WTC11 (cell line): ENCODE results near the gene PROM2. TPM values are rescaled to one million over a fixed set of nuclear protein-coding genes. Genes with fewer than 3 reads are reported as not detected.

Experiments
- ATAC-seq: fragments of 200-7000 bp; cut with Tn5 transposase; 2 replicates; pipeline ENCODE4 v1.10.0; 2021; ENCODE audit warnings: mild to moderate bottlenecking, moderate library complexity
- CTCF ChIA-PET: fragments of 300-600 bp; sonication (Branson Sonifier 250); formaldehyde crosslinking; loops from one replicate; lab custom pipeline; 2021; ENCODE audit warnings: antibody characterized with exemption; lab: Charles Lee
- POLR2A ChIA-PET: fragments of 350-600 bp; sonication (Branson Sonifier 250); formaldehyde crosslinking; loops from one replicate; lab custom pipeline; 2021; ENCODE audit warnings: antibody characterized with exemption; lab: Charles Lee
- DNase-seq: peaks from one replicate; pipeline ENCODE4 v3.0.0; 2021; ENCODE audit warnings: low spot score
- H3K27ac Mint-ChIP-seq: 2 replicates; pipeline ENCODE4 v1.8.0; 2021; ENCODE audit warnings: mixed read lengths
- H3K27me3 Mint-ChIP-seq: 2 replicates; pipeline ENCODE4 v1.8.0; 2021; ENCODE audit warnings: low read depth, mild to moderate bottlenecking, moderate library complexity, mixed read lengths
- H3K36me3 Mint-ChIP-seq: 2 replicates; pipeline ENCODE4 v1.8.0; 2021; ENCODE audit warnings: mixed read lengths
- H3K4me1 Mint-ChIP-seq: 2 replicates; pipeline ENCODE4 v1.8.0; 2022; ENCODE audit warnings: mixed read lengths
- H3K4me3 Mint-ChIP-seq: 2 replicates; pipeline ENCODE4 v1.8.0; 2021; ENCODE audit warnings: mild to moderate bottlenecking, moderate library complexity, mixed read lengths
- H3K9me3 Mint-ChIP-seq: 2 replicates; pipeline ENCODE4 v1.8.0; 2021; ENCODE audit warnings: mixed read lengths
- AFF4 ChIP-seq: sonication (generic); formaldehyde crosslinking; IDR thresholded peaks from 2 replicates; pipeline ENCODE4 v1.8.1; 2023; ENCODE audit warnings: mild to moderate bottlenecking, missing genetic modification reagents, borderline replicate concordance
- ARID4B ChIP-seq: sonication (generic); formaldehyde crosslinking; IDR thresholded peaks from 2 replicates; pipeline ENCODE4 v1.8.0; 2023; ENCODE audit warnings: missing genetic modification reagents, mild to moderate bottlenecking, borderline replicate concordance
- ATF1 ChIP-seq: sonication (generic); formaldehyde crosslinking; IDR thresholded peaks from 2 replicates; pipeline ENCODE4 v1.8.1; 2023; ENCODE audit warnings: mild to moderate bottlenecking, moderate library complexity, missing genetic modification reagents
- CREM ChIP-seq: sonication (generic); formaldehyde crosslinking; IDR thresholded peaks from 2 replicates; pipeline ENCODE4 v1.8.1; 2022; ENCODE audit warnings: mild to moderate bottlenecking, missing genetic modification reagents, moderate library complexity
- ELF4 ChIP-seq: sonication (generic); formaldehyde crosslinking; IDR thresholded peaks from 2 replicates; pipeline ENCODE4 v1.8.1; 2022; ENCODE audit warnings: low read depth, mild to moderate bottlenecking, moderate library complexity, missing genetic modification reagents
- FOXP1 ChIP-seq: sonication (generic); formaldehyde crosslinking; IDR thresholded peaks from 2 replicates; pipeline ENCODE4 v1.8.0; 2022; ENCODE audit warnings: missing genetic modification reagents, mild to moderate bottlenecking, moderate library complexity, borderline replicate concordance
- HMGA2 ChIP-seq: fragments of 250-450 bp; sonication (Bioruptor Pico); IDR thresholded peaks from 2 replicates; pipeline ENCODE4 v1.4.0; 2021; ENCODE audit warnings: mild to moderate bottlenecking, moderate library complexity
- JAZF1 ChIP-seq: fragments of 250-450 bp; sonication (Bioruptor Pico); IDR thresholded peaks from 2 replicates; pipeline ENCODE4 v1.9.0; 2021; ENCODE audit warnings: moderate library complexity, mild to moderate bottlenecking, inconsistent platforms
- JUN ChIP-seq: sonication (generic); formaldehyde crosslinking; IDR thresholded peaks from 2 replicates; pipeline ENCODE4 v1.8.0; 2023; ENCODE audit warnings: mild to moderate bottlenecking, missing genetic modification reagents
- NFATC4 ChIP-seq: fragments of 250-450 bp; sonication (Bioruptor Pico); IDR thresholded peaks from 2 replicates; pipeline ENCODE4 v1.9.0; 2021; ENCODE audit warnings: mild to moderate bottlenecking
- NFE2L1 ChIP-seq: sonication (generic); formaldehyde crosslinking; IDR thresholded peaks from 2 replicates; pipeline ENCODE4 v1.8.1; 2023; ENCODE audit warnings: missing genetic modification reagents
- RELA ChIP-seq: sonication (generic); formaldehyde crosslinking; IDR thresholded peaks from 2 replicates; pipeline ENCODE4 v1.8.1; 2022; ENCODE audit warnings: missing genetic modification reagents, mild to moderate bottlenecking, borderline replicate concordance
- SP1 ChIP-seq: sonication (generic); formaldehyde crosslinking; conservative IDR thresholded peaks from 2 replicates; pipeline ENCODE4 v1.8.1; 2022; ENCODE audit warnings: missing genetic modification reagents
- ZMAT4 ChIP-seq: fragments of 250-450 bp; sonication (Bioruptor Pico); IDR thresholded peaks from 2 replicates; pipeline ENCODE4 v1.9.0; 2021; ENCODE audit warnings: mild to moderate bottlenecking
- ZNF263 ChIP-seq: sonication (generic); formaldehyde crosslinking; IDR thresholded peaks from 2 replicates; pipeline ENCODE4 v1.8.1; 2022; ENCODE audit warnings: low read depth, mild to moderate bottlenecking, moderate library complexity, missing genetic modification reagents
- ZNF423 ChIP-seq: fragments of 250-450 bp; sonication (Bioruptor Pico); IDR thresholded peaks from 2 replicates; pipeline ENCODE4 v2.1.2; 2022; ENCODE audit warnings: mild to moderate bottlenecking, moderate library complexity
- ZNF671 ChIP-seq: fragments of 250-450 bp; sonication (Bioruptor Pico); IDR thresholded peaks from 2 replicates; pipeline ENCODE4 v1.8.0; 2021; ENCODE audit warnings: mild to moderate bottlenecking
- total RNA-seq: library from RNA; stranded (reverse); gene quantifications from 3 replicates; pipeline ENCODE4 v1.2.3, GENCODE V29; 2021
- TF ChIP-seq, protein P1 (sequence below): sonication (generic); formaldehyde crosslinking; IDR thresholded peaks from 2 replicates; pipeline ENCODE4 v1.8.0; 2022; ENCODE audit warnings: mild to moderate bottlenecking, missing genetic modification reagents
- TF ChIP-seq, protein P2 (sequence below): sonication (generic); formaldehyde crosslinking; IDR thresholded peaks from 2 replicates; pipeline ENCODE4 v1.8.1; 2022; ENCODE audit warnings: mild to moderate bottlenecking, moderate library complexity, missing genetic modification reagents

The PROM2 gene
- total RNA-seq, 1 experiment from 2014 or later, result 8.3 TPM

DNA sequence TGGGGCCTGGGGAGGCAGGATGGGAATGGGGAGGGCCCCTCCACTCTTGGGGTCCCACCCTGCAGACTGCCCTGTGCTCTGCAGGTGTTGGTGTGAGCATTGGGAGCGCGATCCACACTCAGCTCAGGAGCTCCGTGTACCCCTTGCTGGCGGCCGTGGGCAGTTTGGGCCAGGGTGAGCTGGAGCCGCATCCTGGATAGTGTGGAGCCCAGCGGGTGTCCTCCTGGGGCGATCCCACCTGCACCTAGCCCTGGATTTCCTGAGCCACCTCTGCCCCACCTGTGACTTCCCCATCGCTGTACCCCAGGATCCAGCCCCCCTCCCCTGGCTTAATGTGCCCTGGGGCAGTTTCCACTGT, 2.6 kb downstream of the PROM2 start:
- H3K27me3 Mint-ChIP-seq, result no peaks in the 10 kb centered on the region
- ATAC-seq, result no peak
- H3K9me3 Mint-ChIP-seq, result no peaks in the 10 kb centered on the region
- ChIA-PET POLR2A (interaction anchor here (1.2 kb wide), 1 partner anchor 16 kb away, joined by 3 read pairs; no protein-coding TSS in a partner anchor), CTCF (interaction anchor here (0.9 to 5.6 kb wide), 11 partner anchors 10 to 112 kb away, joined by 3 to 60 read pairs (median 8); no protein-coding TSS in a partner anchor)
- no peaks in the 10 kb centered on the region for H3K36me3 Mint-ChIP-seq
- TF ChIP-seq ZNF263 (no peak), ARID4B (CRISPR knock-in tag) (no peak), ELF4 (CRISPR knock-in tag) (no peak), SP1 (CRISPR knock-in tag) (no peak), NFE2L1 (CRISPR knock-in tag) (no peak), FOXP1 (CRISPR knock-in tag) (no peak)
- TF ChIP-seq, protein P1, sequence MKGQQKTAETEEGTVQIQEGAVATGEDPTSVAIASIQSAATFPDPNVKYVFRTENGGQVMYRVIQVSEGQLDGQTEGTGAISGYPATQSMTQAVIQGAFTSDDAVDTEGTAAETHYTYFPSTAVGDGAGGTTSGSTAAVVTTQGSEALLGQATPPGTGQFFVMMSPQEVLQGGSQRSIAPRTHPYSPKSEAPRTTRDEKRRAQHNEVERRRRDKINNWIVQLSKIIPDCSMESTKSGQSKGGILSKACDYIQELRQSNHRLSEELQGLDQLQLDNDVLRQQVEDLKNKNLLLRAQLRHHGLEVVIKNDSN, result no peak
- TF ChIP-seq, all 79 proteins: peak for 0
- Mint-ChIP-seq H3K4me3 (no peak overlapping the region), H3K4me1 (peaks cover 37% of the 10 kb centered on the region), H3K27ac (no peak overlapping the region)
- no peak for DNase-seq

- ATAC-seq (peak; percentile 62), DNase-seq (peak; percentile 65)
- peaks cover 37% of the 10 kb centered on the region for H3K4me1 Mint-ChIP-seq
- no peaks in the 10 kb centered on the region for H3K27me3 Mint-ChIP-seq
- no peaks in the 10 kb centered on the region for H3K36me3 Mint-ChIP-seq
- TF ChIP-seq NFE2L1 (CRISPR knock-in tag) (no peak), CREM (no peak), ZNF263 (peak; percentile 40; the same call in 1 of the 2 replicates), JUN (CRISPR knock-in tag) (no peak)
- ChIA-PET CTCF (interaction anchor here (0.6 to 5.6 kb wide), 21 partner anchors 11 to 199 kb away, joined by 3 to 60 read pairs (median 5); no protein-coding TSS in a partner anchor), POLR2A (interaction anchor here (0.8 to 1.2 kb wide), 2 partner anchors 15 to 20 kb away, joined by 3 read pairs; partner anchors contain the start of gene KCNIP3)
- no peak overlapping the region for H3K27ac Mint-ChIP-seq
- H3K4me3 Mint-ChIP-seq, result no peak overlapping the region
- no peaks in the 10 kb centered on the region for H3K9me3 Mint-ChIP-seq
Measured at GRCh38 chr2:95277246-95277906, 3.1 kb downstream of the PROM2 start.

DNA sequence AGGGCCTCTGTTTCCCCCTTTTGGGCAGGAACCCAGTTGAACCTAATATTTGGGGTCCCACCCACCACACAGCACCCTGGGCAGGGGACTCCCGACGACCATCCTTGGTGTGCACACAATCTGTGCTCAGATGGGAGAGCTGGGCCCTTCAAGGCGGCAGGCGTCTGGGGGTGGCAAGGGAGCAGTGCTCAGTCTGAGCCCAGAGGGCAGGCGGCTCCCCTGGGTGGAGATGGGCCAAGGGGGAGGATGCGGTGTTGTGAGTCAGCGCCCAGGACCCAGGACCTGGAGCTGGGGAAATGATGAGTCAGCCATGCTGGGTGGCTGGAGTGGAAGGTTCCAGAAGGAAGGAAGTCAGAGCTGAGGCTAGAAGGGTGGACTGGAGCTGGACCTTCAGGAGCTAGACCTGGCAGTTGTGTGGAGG, 3.8 kb downstream of the PROM2 start:
- Mint-ChIP-seq H3K9me3 (no peaks in the 10 kb centered on the region), H3K27me3 (no peaks in the 10 kb centered on the region), H3K27ac (no peak overlapping the region), H3K36me3 (no peaks in the 10 kb centered on the region), H3K4me1 (peaks cover 37% of the 10 kb centered on the region), H3K4me3 (no peak overlapping the region)
- POLR2A ChIA-PET, result interaction anchor here (0.8 to 1.2 kb wide), 2 partner anchors 14 to 19 kb away, joined by 3 read pairs; partner anchors contain the start of gene KCNIP3
- ATAC-seq, result no peak
- no peak for DNase-seq
- CTCF ChIA-PET, result interaction anchor here (1.0 to 5.6 kb wide), 9 partner anchors 11 to 67 kb away, joined by 4 to 60 read pairs (median 9); no protein-coding TSS in a partner anchor
- TF ChIP-seq RELA (CRISPR knock-in tag), result no peak
- no peak for TF ChIP-seq FOXP1 (CRISPR knock-in tag)
- no peak for TF ChIP-seq JAZF1 (CRISPR knock-in tag)
- no peak for TF ChIP-seq NFATC4 (CRISPR knock-in tag)
- no peak for TF ChIP-seq ZNF263
- no peak for TF ChIP-seq ATF1
- TF ChIP-seq ZNF671 (CRISPR knock-in tag), result no peak
- no peak for TF ChIP-seq AFF4 (CRISPR knock-in tag)
- no peak for TF ChIP-seq ZMAT4 (CRISPR knock-in tag)
- TF ChIP-seq, protein P2, sequence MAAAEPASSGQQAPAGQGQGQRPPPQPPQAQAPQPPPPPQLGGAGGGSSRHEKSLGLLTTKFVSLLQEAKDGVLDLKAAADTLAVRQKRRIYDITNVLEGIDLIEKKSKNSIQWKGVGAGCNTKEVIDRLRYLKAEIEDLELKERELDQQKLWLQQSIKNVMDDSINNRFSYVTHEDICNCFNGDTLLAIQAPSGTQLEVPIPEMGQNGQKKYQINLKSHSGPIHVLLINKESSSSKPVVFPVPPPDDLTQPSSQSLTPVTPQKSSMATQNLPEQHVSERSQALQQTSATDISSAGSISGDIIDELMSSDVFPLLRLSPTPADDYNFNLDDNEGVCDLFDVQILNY (CRISPR knock-in tag), result no peak
- TF ChIP-seq NFE2L1 (CRISPR knock-in tag), result no peak
- no peak for TF ChIP-seq ZNF423 (CRISPR knock-in tag)
- no peak for TF ChIP-seq HMGA2
